H1 (cell line): Measurements from ENCODE around the gene LRRC32. TPM values are rescaled to one million over a fixed set of nuclear protein-coding genes. Genes with fewer than 3 reads are reported as not detected.

Experiments used
- CTCF ChIA-PET: fragments of 300-600 bp; sonication (Branson Sonifier 250); formaldehyde crosslinking; loops from one replicate; lab custom pipeline; 2021; ENCODE audit not compliant: partially characterized antibody; lab: Charles Lee
- POLR2A ChIA-PET: fragments of 300-600 bp; sonication (Branson Sonifier 250); formaldehyde crosslinking; loops from one replicate; lab custom pipeline; 2021; ENCODE audit warnings: inconsistent platforms; ENCODE audit not compliant: partially characterized antibody; lab: Charles Lee
- DNase-seq, 2 experiments: peaks; one replicate each; pipeline versions ENCODE4 v3.0.0 to v3.0.0-alpha.2; 2010 to 2022; ENCODE audit warnings: low spot score in 2 of 2, low read depth in 1 of 2, mixed read lengths in 1 of 2
- FAIRE-seq: peaks from 2 replicates; lab custom pipeline; 2011; peaks lifted over from hg19 to GRCh38; lab: Jason Lieb, UNC
- H2AFZ ChIP-seq: 2 replicates; pipeline ENCODE4 v1.8.1; 2012; ENCODE audit warnings: low read length, inconsistent platforms
- H2AK5ac ChIP-seq: 2 replicates; pipeline ENCODE4 v1.6.1; 2013; ENCODE audit warnings: low read depth, low read length
- H2BK120ac ChIP-seq: replicated peaks from 2 replicates; pipeline ENCODE3; 2013; ENCODE audit warnings: low read depth, low read length, inconsistent platforms
- H2BK12ac ChIP-seq: 2 replicates; pipeline ENCODE4 v1.6.1; 2013; ENCODE audit warnings: low read depth, low read length
- H2BK15ac ChIP-seq: 2 replicates; pipeline ENCODE4 v1.6.1; 2013; ENCODE audit warnings: low read length
- H2BK20ac ChIP-seq: 2 replicates; pipeline ENCODE4 v1.6.1; 2013; ENCODE audit warnings: low read length
- H2BK5ac ChIP-seq: 2 replicates; pipeline ENCODE4 v1.6.1; 2013; ENCODE audit warnings: low read depth, low read length
- H3K14ac ChIP-seq: 2 replicates; pipeline ENCODE4 v1.6.1; 2013; ENCODE audit warnings: inconsistent platforms; ENCODE audit not compliant: insufficient read length
- H3K18ac ChIP-seq: 2 replicates; pipeline ENCODE4 v1.6.1; 2013; ENCODE audit warnings: low read length; ENCODE audit errors: extremely low read depth
- H3K23ac ChIP-seq: 2 replicates; pipeline ENCODE4 v1.6.1; 2013; ENCODE audit warnings: inconsistent platforms; ENCODE audit not compliant: insufficient read length
- H3K23me2 ChIP-seq: 2 replicates; pipeline ENCODE4 v1.6.1; 2013; ENCODE audit warnings: low read depth, low read length
- H3K27ac ChIP-seq: 2 replicates; pipeline ENCODE4 v1.6.1; 2011; ENCODE audit warnings: low read depth, low read length, inconsistent platforms
- H3K27me3 ChIP-seq, 4 experiments: replicated peaks in 1 of 4; 1 replicate in 1 of 4; 2 replicates in 3 of 4; pipeline versions ENCODE4 v1.6.1 to v1.8.1; 2011 to 2013; ENCODE audit warnings: low read length in 3 of 4, mild to moderate bottlenecking in 3 of 4, inconsistent platforms in 2 of 4, mixed read lengths in 2 of 4, moderate library complexity in 1 of 4; ENCODE audit not compliant: control insufficient read depth in 3 of 4, insufficient read depth in 3 of 4; ENCODE audit errors: extremely low read depth in 1 of 4
- H3K36me3 ChIP-seq, 4 experiments: 2 replicates each; pipeline versions ENCODE4 v1.6.1 to v1.8.1; 2011 to 2013; ENCODE audit warnings: mild to moderate bottlenecking in 4 of 4, low read length in 3 of 4, moderate library complexity in 2 of 4, control low read depth in 1 of 4, inconsistent platforms in 1 of 4; ENCODE audit not compliant: insufficient read depth in 4 of 4, control insufficient read depth in 2 of 4
- H3K4ac ChIP-seq: replicated peaks from 2 replicates; pipeline ENCODE3; 2013; ENCODE audit warnings: low read length, low read depth, mixed read lengths, inconsistent platforms; ENCODE audit not compliant: insufficient read length
- H3K4me1 ChIP-seq, 4 experiments: replicated peaks in 1 of 4; 1 replicate in 1 of 4; 2 replicates in 3 of 4; pipeline versions ENCODE4 v1.6.1 to v1.8.1; 2011 to 2013; ENCODE audit warnings: low read length in 3 of 4, inconsistent platforms in 2 of 4, mixed read lengths in 1 of 4; ENCODE audit not compliant: insufficient read depth in 4 of 4, control insufficient read depth in 3 of 4
- H3K4me2 ChIP-seq, 2 experiments: 2 replicates each; pipeline versions ENCODE4 v1.6.1 to v1.8.1; 2011 to 2013; ENCODE audit warnings: low read depth in 2 of 2, low read length in 2 of 2, control low read depth in 1 of 2, inconsistent platforms in 1 of 2, mild to moderate bottlenecking in 1 of 2; ENCODE audit not compliant: insufficient read depth in 1 of 2
- H3K4me3 ChIP-seq, 4 experiments: fragments of 200-600, 300-600 bp in 1 of 4; sonication (generic), shearing (Covaris generic), sonication (Bioruptor Twin) in 1 of 4; 2 replicates each; pipeline versions ENCODE4 v1.5.1 to v1.8.1; 2011 to 2016; ENCODE audit warnings: low read length in 4 of 4, low read depth in 3 of 4, control low read depth in 2 of 4, inconsistent platforms in 2 of 4, mild to moderate bottlenecking in 2 of 4, mixed read lengths in 1 of 4, moderate library complexity in 1 of 4; ENCODE audit not compliant: insufficient read depth in 2 of 4; ENCODE audit errors: extremely low read depth in 1 of 4
- H3K56ac ChIP-seq: replicated peaks from 2 replicates; pipeline ENCODE3; 2013; ENCODE audit warnings: low read depth, mild to moderate bottlenecking, mixed read lengths, low read length, inconsistent platforms; ENCODE audit not compliant: insufficient read length
- H3K79me1 ChIP-seq: 2 replicates; pipeline ENCODE4 v1.6.1; 2013; ENCODE audit warnings: low read depth, low read length, control low read depth
- H3K79me2 ChIP-seq, 2 experiments: 2 replicates each; pipeline versions ENCODE4 v1.6.1 to v1.8.1; 2012 to 2013; ENCODE audit warnings: low read length in 2 of 2, mild to moderate bottlenecking in 2 of 2, inconsistent platforms in 1 of 2; ENCODE audit not compliant: insufficient read depth in 2 of 2, control insufficient read depth in 1 of 2
- H3K9ac ChIP-seq, 4 experiments: replicated peaks in 1 of 4; 1 replicate in 1 of 4; 2 replicates in 3 of 4; pipeline versions ENCODE4 v1.6.1 to v1.8.1; 2011 to 2013; ENCODE audit warnings: low read depth in 3 of 4, low read length in 3 of 4, control low read depth in 2 of 4, mild to moderate bottlenecking in 2 of 4, moderate library complexity in 2 of 4, inconsistent platforms in 1 of 4; ENCODE audit errors: extremely low read depth in 1 of 4
- H3K9me3 ChIP-seq, 2 experiments: 2 replicates each; pipeline versions ENCODE4 v1.6.1 to v1.8.1; 2012 to 2013; ENCODE audit warnings: mild to moderate bottlenecking in 2 of 2, moderate library complexity in 2 of 2, control low read depth in 1 of 2, inconsistent platforms in 1 of 2, low read depth in 1 of 2, low read length in 1 of 2, mixed read lengths in 1 of 2; ENCODE audit not compliant: insufficient read depth in 2 of 2
- H4K20me1 ChIP-seq, 2 experiments: replicated peaks in 1 of 2; 2 replicates each; pipeline versions ENCODE3 to v1.8.1; 2011 to 2013; ENCODE audit warnings: inconsistent platforms in 2 of 2, low read length in 2 of 2, mild to moderate bottlenecking in 1 of 2; ENCODE audit not compliant: insufficient read depth in 2 of 2, control insufficient read depth in 1 of 2
- H4K5ac ChIP-seq: 2 replicates; pipeline ENCODE4 v1.6.1; 2013; ENCODE audit warnings: low read length, low read depth, mixed read lengths, inconsistent platforms; ENCODE audit not compliant: insufficient read length
- H4K8ac ChIP-seq: 2 replicates; pipeline ENCODE4 v1.8.0; 2013; ENCODE audit warnings: mild to moderate bottlenecking, moderate library complexity, low read length, inconsistent platforms; ENCODE audit not compliant: insufficient read depth; ENCODE audit errors: extremely low read depth
- H4K91ac ChIP-seq: replicated peaks from 2 replicates; pipeline ENCODE3; 2013; ENCODE audit warnings: low read length, mixed read lengths, inconsistent platforms; ENCODE audit not compliant: insufficient read length
- KDM4A ChIP-seq: IDR thresholded peaks from one replicate; pipeline ENCODE4 v1.7.1; 2012; ENCODE audit warnings: low read depth, mild to moderate bottlenecking, moderate library complexity, low read length, inconsistent platforms; ENCODE audit not compliant: severe bottlenecking
- RFX5 ChIP-seq: IDR thresholded peaks from 2 replicates; pipeline ENCODE4 v1.6.1; 2011; ENCODE audit warnings: low read depth, low read length, improper control_type of control experiment, borderline replicate concordance
- SIRT6 ChIP-seq: IDR thresholded peaks from one replicate; pipeline ENCODE4 v1.7.1; 2012; ENCODE audit warnings: low read length, inconsistent platforms
- SP2 ChIP-seq: IDR thresholded peaks from 2 replicates; pipeline ENCODE4 v1.6.1; 2012; ENCODE audit warnings: mild to moderate bottlenecking, low read length, inconsistent platforms
- ZNF274 ChIP-seq: IDR thresholded peaks from 2 replicates; pipeline ENCODE4 v1.7.0; 2012; ENCODE audit warnings: low read length, borderline replicate concordance; ENCODE audit errors: extremely low read depth
- WGBS, 2 experiments: shearing (Covaris generic) in 1 of 2; methylation state at CpG; one replicate each; pipeline versions ENCODE4 v1.1.6 to v1.1.7; 2013 to 2015; ENCODE audit warnings: low lambda C conversion rate in 2 of 2, mixed read lengths in 2 of 2, inconsistent platforms in 1 of 2, low coverage in 1 of 2, missing lambda C conversion rate in 1 of 2; ENCODE audit not compliant: insufficient replicate concordance in 2 of 2, insufficient coverage in 1 of 2, insufficient read length in 1 of 2; ENCODE audit errors: extremely low coverage in 1 of 2, missing lambda C conversion rate in 1 of 2; 5-methylcytosine and 5-hydroxymethylcytosine counted together
- polyA plus RNA-seq, 7 experiments: library from polyadenylated mRNA; depleted of rRNA in 3 of 7; stranded (reverse) in 5 of 7; unstranded in 2 of 7; fragments of >200 nt in 5 of 7; fragments of 200-250 nt in 2 of 7; gene quantifications; 1 replicate in 5 of 7; 2 replicates in 1 of 7; 4 replicates in 1 of 7; pipeline versions ENCODE4 v1.2.1 to v1.2.3, GENCODE V29; 2011 to 2013; ENCODE audit warnings: missing spikeins in 2 of 7, mixed read lengths in 2 of 7
- total RNA-seq: library from RNA; stranded (reverse); fragmentation: NEBNext Ultra II Directional; extraction: Animal tissue kit (Norgen Biotek cat#: 25700); gene quantifications from 2 replicates; pipeline ENCODE4 v1.2.1, GENCODE V29; 2021

The LRRC32 gene
- total and polyA plus RNA-seq, 2 of the 8 experiments (the other 6 are each of a cell fraction or from before 2014, with no cell fraction given), result 0.99 to 1.9 TPM

DNA sequence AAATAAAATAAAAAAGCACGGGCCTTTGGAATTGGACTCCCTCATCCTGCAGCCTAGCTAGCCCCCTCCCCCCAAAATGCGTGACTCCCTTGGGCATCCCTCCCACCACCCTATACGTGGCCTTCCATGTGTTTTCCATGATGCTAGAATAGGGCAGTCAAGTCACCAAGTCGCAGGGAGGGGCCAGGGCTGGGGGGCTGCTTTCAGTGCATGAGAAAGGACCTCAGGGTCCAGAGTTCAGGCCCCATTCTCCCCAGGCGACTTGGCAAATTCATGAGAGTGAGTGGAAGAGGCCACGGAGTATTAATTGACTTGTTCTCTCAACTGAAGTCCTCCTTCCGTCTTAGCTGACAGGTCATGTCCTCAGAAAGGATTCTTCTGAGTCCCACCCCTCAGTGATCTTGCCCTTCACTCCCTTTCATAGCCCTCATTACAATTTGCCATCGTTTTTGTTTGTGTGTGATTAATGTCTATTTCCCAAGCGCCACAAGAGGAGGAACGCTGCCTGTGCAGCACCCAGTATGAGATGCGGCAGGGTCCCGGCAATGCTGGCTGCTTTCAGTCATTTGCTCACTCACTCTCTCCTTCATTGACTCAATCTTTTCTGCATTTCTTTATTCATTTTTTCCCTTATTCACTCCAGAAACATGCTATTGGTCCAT, 17.4 kb downstream of the LRRC32 start:
- H4K8ac ChIP-seq, result no peak overlapping the region
- no peak overlapping the region for H2BK15ac ChIP-seq
- H3K23me2 ChIP-seq, result no peaks in the 10 kb centered on the region
- H2BK12ac ChIP-seq, result no peak overlapping the region
- H3K4me1 ChIP-seq, result peaks cover 3 to 9% (median 6%) of the 10 kb centered on the region in 4 experiments
- no peak overlapping the region for H2BK120ac ChIP-seq
- H3K36me3 ChIP-seq, result no peaks in the 10 kb centered on the region
- no peaks in the 10 kb centered on the region for H3K79me1 ChIP-seq
- DNase-seq, result no peak
- H3K14ac ChIP-seq, result no peak overlapping the region
- H3K56ac ChIP-seq, result no peak overlapping the region
- no peaks in the 10 kb centered on the region; a peak in 1 of 7 replicates for H3K27me3 ChIP-seq
- H4K5ac ChIP-seq, result no peak overlapping the region
- no peak overlapping the region for H3K18ac ChIP-seq
- no peak for FAIRE-seq
- H2BK5ac ChIP-seq, result no peak overlapping the region
- ChIA-PET CTCF (interaction anchor here (0.6 to 1.3 kb wide), 4 partner anchors 10 to 224 kb away, joined by 3 to 5 read pairs (median 4); no protein-coding TSS in a partner anchor), POLR2A (interaction anchor here (1.2 kb wide), 1 partner anchor 15 kb away, joined by 3 read pairs; no protein-coding TSS in a partner anchor)
- H4K20me1 ChIP-seq, result no peaks in the 10 kb centered on the region
- no peak overlapping the region for H2BK20ac ChIP-seq
- no peak overlapping the region for H3K4me2 ChIP-seq
- no peak overlapping the region for H3K23ac ChIP-seq
- no peak overlapping the region for H3K9ac ChIP-seq
- H3K9me3 ChIP-seq, result no peaks in the 10 kb centered on the region
- H2AK5ac ChIP-seq, result no peak overlapping the region
- H3K4me3 ChIP-seq, result no peak overlapping the region
- no peaks in the 10 kb centered on the region for H3K79me2 ChIP-seq
- H2AFZ ChIP-seq, result no peak overlapping the region
- no peak overlapping the region for H3K27ac ChIP-seq
- no peak overlapping the region for H4K91ac ChIP-seq
- no peak overlapping the region for H3K4ac ChIP-seq
- 89% methylated on average over 12 of the region's 12 CpGs; no CpG with 5 or more reads in 1 of the 2 experiments for WGBS, 2 experiments
- TF ChIP-seq SIRT6 (no peak), SP2 (no peak), ZNF274 (no peak), KDM4A (no peak), RFX5 (no peak)
